Subcutaneous abdominal adipose tissue (tissue), 5 donors: ENCODE measurements around the gene RAD51D.
A peak's percentile ranks its signal among the peaks of the same experiment; 100 is the strongest.
"Not testable (repeated sequence)": the region's sequence is repeated elsewhere in the genome, so short reads cannot be mapped to it uniquely, and the experiment has no call there.

ENCODE experiments used
- H3K27ac ChIP-seq: one replicate; pipeline ENCODE4 v1.7.0; 2013; ENCODE audit warnings: low read depth, mild to moderate bottlenecking, inconsistent platforms, low read length, moderate library complexity
- H3K27me3 ChIP-seq, 5 donors: one replicate each; pipeline ENCODE4 v1.7.0; 2013; ENCODE audit warnings: low read length in 5 of 5, inconsistent platforms in 1 of 5; ENCODE audit not compliant: control insufficient read depth in 5 of 5, insufficient read depth in 4 of 5
- H3K36me3 ChIP-seq, 5 donors: one replicate each; pipeline ENCODE4 v1.7.0; 2013; ENCODE audit warnings: low read length in 5 of 5; ENCODE audit not compliant: control insufficient read depth in 5 of 5, insufficient read depth in 5 of 5
- H3K4me1 ChIP-seq, 5 donors: one replicate each; pipeline ENCODE4 v1.7.0; 2013; ENCODE audit warnings: low read length in 5 of 5, mild to moderate bottlenecking in 3 of 5, moderate library complexity in 1 of 5; ENCODE audit not compliant: control insufficient read depth in 5 of 5, insufficient read depth in 5 of 5
- H3K4me3 ChIP-seq, 5 donors: one replicate each; pipeline ENCODE4 v1.7.0; 2013; ENCODE audit warnings: low read length in 5 of 5, low read depth in 1 of 5
- H3K9ac ChIP-seq, 5 donors: one replicate each; pipeline ENCODE4 v1.7.0; 2013; ENCODE audit warnings: low read length in 5 of 5, mild to moderate bottlenecking in 4 of 5, moderate library complexity in 3 of 5
- H3K9me3 ChIP-seq, 5 donors: one replicate each; pipeline ENCODE4 v1.7.0; 2013; ENCODE audit warnings: low read length in 5 of 5; ENCODE audit not compliant: control insufficient read depth in 5 of 5
- donor health status: healthy.
- donor health status: healthy.
- donor health status: healthy.
- donor health status: healthy.
- donor health status: healthy.

The RAD51D gene

DNA sequence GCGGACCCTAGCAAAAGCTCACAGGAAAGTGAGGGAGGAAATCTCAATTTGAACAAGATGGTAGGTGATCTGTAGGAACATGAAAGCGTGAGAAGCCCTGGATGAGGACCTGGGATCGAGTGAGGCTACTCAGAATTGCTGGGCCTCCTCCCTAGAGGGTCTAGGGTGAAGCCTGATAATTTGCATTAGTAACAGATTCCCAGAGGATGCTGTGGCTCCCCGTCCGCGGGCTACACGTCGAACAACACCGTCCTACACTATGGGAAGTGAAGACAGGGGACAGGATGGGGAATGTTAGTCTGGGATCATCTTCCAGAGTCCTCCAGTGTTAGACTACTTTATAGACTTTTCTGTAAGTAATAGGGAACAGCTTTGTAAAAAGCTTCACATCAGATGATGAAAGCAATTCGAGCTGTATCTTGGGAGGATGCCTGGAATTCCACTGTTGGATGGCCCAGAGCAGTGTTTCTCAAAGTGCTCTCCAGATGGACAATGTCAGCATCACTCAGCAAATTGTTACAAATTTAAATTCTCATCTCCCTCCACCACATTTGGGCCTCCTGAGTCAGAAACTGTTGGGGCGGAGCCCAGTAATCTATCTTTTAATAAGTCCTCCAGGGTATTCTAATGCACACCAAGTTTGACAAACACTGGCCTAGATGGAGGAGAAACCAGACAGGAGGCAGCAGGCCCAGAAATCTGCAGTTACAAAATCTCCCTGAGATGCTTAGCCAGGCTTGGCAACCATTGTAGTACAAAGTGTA, 8.3 kb upstream of the RAD51D start:
- H3K9me3 ChIP-seq: no peaks in the 10 kb centered on the region
- H3K9ac ChIP-seq: no peak overlapping the region
- no peak overlapping the region for H3K4me3 ChIP-seq
- peaks cover 0 to 22% (median 20%) of the 10 kb centered on the region in 5 donors for H3K36me3 ChIP-seq
- H3K27me3 ChIP-seq: no peaks in the 10 kb centered on the region
- H3K4me1 ChIP-seq: peaks cover 3 to 20% (median 15%) of the 10 kb centered on the region in 5 donors
- no peak overlapping the region for H3K27ac ChIP-seq

DNA sequence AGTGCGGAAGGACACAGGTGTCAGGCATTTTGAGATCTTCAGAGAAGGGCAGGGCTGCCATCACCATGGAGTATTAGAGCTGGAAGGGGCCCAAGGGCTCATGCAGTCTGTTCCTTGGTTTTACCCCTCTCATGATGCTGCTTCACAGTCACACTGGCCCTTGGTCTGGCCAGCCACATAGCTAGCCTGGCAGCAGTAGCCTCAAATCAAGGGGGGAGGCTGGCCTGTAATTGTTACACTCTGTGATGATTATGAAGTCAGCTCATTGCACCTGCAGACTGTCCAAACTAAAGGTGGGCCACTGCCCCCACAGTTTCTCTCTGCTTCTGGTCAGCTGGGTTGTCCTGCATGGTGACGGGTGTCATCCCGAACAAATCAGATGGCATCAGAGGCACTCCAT, 1.7 kb upstream of the RAD51D start, which contains the start of gene FNDC8:
FNDC8 (plus strand) TSS at position 301 of the 400 bp plus-strand sequence; CDS start at position 380, 79 bp downstream.
- no peaks in the 10 kb centered on the region for H3K36me3 ChIP-seq
- no peak within 1 kb of the TSS for H3K9ac ChIP-seq
- no peaks in the 10 kb centered on the region for H3K27me3 ChIP-seq
- H3K4me1 ChIP-seq: peaks cover 3 to 23% (median 19%) of the 10 kb centered on the region in 5 donors
- no peak within 1 kb of the TSS for H3K27ac ChIP-seq
- no peak within 1 kb of the TSS for H3K4me3 ChIP-seq
- no peaks in the 10 kb centered on the region for H3K9me3 ChIP-seq

DNA sequence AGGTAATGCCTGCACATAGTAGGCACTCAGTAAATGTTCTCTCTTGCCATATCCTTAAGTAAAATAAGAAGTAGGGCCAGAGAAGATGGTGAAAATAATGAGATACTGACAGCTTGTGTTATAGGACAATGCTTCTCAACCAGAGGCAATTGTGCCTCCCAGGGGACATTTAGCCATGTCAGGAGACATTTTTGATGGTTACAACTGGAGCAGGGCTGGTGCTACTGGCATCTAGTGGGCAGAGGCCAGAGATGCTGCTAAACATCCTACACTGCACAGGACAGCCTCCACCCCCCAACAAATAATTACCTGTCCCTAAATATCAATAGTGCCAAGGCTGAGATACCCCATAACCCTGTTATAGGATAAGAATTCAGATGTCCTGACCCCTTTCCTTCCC, 1.7 kb downstream of the RAD51D start:
- peaks cover 0 to under 1% (median 0%) of the 10 kb centered on the region in 5 donors for H3K36me3 ChIP-seq
- no peaks in the 10 kb centered on the region for H3K9me3 ChIP-seq
- H3K27me3 ChIP-seq: no peaks in the 10 kb centered on the region
- H3K27ac ChIP-seq: no peak overlapping the region
- H3K4me3 ChIP-seq: no peak overlapping the region
- H3K4me1 ChIP-seq: peaks cover 3 to 27% (median 19%) of the 10 kb centered on the region in 5 donors
- H3K9ac ChIP-seq: no peak overlapping the region

DNA sequence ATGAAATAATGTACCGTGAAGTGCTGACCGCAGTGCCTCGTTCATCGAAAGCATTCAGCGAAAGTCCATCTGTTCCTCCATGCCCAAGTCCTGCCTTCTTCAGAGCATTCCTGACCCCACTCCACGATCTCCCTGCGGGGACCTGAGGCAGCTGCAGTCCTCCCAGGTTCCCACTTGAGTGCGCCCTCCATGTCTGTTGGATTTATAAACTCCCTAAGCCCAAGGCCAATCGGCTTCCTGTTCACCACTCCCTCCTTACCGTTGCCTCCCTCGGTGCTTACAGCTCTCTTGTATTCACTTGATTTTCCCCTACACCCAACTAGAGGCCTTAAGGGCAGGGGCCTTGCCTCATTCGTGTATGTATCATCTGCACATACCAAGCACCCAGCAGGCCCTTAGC, 2.8 kb downstream of the RAD51D start:
- Histone ChIP-seq H3K4me1 (peaks cover 3 to 27% (median 19%) of the 10 kb centered on the region in 5 donors), H3K27ac (no peak overlapping the region), H3K4me3 (no peak overlapping the region), H3K9me3 (no peaks in the 10 kb centered on the region), H3K9ac (peak overlapping the region in 1 of 5 donors; percentile 26), H3K27me3 (no peaks in the 10 kb centered on the region), H3K36me3 (peaks cover 0 to 3% (median 0%) of the 10 kb centered on the region in 5 donors)

DNA sequence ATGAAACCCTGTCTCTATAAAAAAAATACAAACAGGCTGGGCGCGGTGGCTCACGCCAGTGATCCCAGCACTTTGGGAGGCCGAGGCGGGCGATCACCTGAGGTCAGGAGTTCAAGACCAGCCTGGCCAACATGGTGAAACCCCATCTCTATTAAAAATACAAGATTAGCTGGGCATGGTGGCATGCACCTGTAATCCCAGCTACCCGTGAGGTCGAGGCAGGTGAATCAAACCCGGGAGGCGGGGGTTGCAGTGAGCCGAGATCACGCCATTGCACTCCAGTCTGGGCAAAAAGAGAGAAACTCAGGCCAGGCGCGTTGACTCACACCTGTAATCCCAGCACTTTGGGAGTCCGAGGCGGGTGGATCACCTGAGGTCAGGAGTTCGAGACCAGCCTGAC, 8.9 kb downstream of the RAD51D start:
- H3K9ac ChIP-seq, H3K27ac ChIP-seq, H3K4me3 ChIP-seq, H3K27me3 ChIP-seq, H3K4me1 ChIP-seq, H3K9me3 ChIP-seq: not testable (repeated sequence)
- H3K36me3 ChIP-seq: peaks cover 0 to 16% (median 15%) of the 10 kb centered on the region in 5 donors

DNA sequence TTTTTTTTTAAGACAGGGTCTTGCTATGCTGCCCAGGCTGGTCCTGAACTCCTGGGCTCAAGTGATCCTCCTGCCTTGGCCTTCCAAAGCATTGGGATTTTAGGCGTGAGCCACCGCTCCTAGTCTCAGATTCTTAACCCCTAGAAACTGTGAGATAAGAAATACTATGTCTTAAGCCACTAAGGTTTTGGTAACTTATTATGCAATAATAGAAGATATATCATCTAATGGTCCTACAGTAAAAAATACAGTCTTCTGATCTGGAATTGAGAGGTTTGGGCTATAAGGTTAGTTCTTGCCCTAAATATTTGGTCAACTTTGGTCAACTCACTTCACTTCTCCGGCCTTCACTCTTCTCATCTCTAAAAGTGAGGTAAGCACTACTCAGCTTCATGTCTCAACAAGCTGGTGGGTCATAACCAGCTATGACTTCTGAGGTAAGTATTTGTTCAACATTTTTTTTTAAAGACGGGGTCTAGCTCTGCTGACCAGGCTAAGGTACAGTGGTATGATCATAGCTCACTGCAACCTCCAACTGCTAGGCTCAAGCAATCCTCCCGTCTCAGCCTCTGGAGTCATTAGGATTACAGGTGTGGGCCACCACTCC, 14.7 kb downstream of the RAD51D start:
- no peaks in the 10 kb centered on the region for H3K4me1 ChIP-seq
- no peak overlapping the region for H3K9ac ChIP-seq

DNA sequence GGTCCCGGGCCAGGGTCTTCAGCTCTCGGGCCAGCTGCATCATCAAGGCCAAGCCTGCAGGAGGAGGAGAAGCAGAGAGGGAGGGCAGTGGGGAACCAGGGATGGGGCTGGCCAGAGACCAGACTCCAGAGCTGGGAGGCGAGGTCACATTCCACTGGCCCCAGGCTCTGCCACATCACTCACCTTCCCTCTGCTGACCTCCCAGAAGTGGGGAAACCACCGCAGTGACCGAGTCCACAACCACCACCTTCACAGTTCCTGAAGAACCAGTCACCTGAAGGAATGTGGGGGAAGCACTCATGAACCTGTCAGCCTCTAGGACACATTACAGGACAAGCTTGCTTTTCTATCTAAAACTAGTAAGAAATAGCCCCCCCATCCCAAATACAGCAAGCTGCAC, 16.4 kb downstream of the RAD51D start:
- no peak overlapping the region for H3K27ac ChIP-seq
- no peaks in the 10 kb centered on the region for H3K9me3 ChIP-seq
- no peaks in the 10 kb centered on the region for H3K27me3 ChIP-seq
- peaks cover 7 to 74% (median 59%) of the 10 kb centered on the region in 5 donors for H3K36me3 ChIP-seq
- H3K4me3 ChIP-seq: no peak overlapping the region
- H3K9ac ChIP-seq: no peak overlapping the region
- no peaks in the 10 kb centered on the region for H3K4me1 ChIP-seq

More for the DNA sequence above, 14.7 kb downstream of the RAD51D start:
- Histone ChIP-seq H3K36me3 (peaks cover 7 to 60% (median 49%) of the 10 kb centered on the region in 5 donors), H3K27ac (no peak overlapping the region), H3K27me3 (no peaks in the 10 kb centered on the region), H3K9me3 (no peaks in the 10 kb centered on the region), H3K4me3 (no peak overlapping the region)

DNA sequence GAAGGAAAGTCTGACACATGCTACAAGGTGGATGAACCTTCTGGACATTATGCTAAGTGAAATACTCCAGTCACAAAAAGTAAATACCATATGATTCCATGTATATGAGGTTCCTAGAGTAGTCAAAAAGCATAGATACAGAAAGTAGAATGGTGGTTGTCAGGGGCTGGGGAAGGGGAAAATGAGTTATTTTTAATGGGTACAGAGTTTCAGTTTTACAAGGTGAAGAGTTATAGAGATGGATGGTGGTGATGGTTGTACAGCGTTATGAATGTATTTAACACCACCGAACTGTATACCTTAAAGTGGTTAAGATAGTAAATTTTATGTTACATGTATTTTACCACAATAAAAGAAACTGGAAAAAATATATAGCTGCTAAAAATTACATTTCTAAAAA, 17.9 kb downstream of the RAD51D start:
- H3K9ac ChIP-seq: no peak overlapping the region
- H3K27me3 ChIP-seq: no peaks in the 10 kb centered on the region
- H3K4me3 ChIP-seq: no peak overlapping the region
- peaks cover 7 to 71% (median 59%) of the 10 kb centered on the region in 5 donors for H3K36me3 ChIP-seq
- no peak overlapping the region for H3K27ac ChIP-seq
- no peaks in the 10 kb centered on the region for H3K4me1 ChIP-seq
- no peaks in the 10 kb centered on the region for H3K9me3 ChIP-seq

DNA sequence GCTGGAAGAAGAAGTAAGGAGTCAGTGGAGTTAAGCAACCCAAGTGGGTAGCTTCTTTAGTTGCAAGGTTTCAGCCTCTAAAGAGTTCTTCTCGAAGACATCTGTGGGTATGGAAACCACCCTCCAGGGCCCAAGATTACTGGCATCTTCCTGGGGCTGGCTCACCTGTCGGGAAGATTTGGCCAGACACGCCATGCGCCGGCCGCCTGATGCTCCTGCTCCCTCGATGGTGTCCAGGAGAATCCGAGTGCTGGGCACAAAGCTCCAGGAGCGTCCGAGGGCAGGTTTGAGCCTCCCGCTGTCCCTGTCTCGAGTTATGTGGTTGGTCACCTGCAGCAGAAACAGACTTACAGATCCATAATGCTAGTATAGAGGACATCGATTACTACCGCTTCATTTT, 18.6 kb downstream of the RAD51D start:
- Histone ChIP-seq H3K4me1 (no peaks in the 10 kb centered on the region), H3K9ac (no peak overlapping the region), H3K27me3 (no peaks in the 10 kb centered on the region), H3K9me3 (no peaks in the 10 kb centered on the region), H3K27ac (no peak overlapping the region), H3K36me3 (peaks cover 7 to 64% (median 52%) of the 10 kb centered on the region in 5 donors), H3K4me3 (no peak overlapping the region)

DNA sequence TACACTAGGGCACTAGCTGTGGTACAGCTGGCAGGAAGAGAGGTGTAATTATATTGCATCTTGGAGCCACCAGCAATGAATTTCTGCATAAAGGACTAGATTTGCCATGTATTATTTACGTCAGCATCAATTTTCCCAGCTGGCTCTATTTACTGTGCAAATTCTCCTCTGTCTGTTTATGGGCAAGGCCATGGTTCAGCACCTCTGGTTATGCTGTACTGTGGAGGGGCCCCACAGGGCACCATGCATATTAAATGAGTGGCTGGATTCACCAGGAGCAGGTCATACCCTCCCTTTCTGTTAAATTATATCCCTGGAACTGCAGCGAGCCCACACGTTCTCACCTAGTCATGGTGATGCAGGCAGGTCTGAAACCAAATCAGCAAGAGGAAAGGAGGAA, 19.8 kb downstream of the RAD51D start:
- Histone ChIP-seq H3K36me3 (peaks cover 5 to 57% (median 43%) of the 10 kb centered on the region in 5 donors), H3K27me3 (no peaks in the 10 kb centered on the region), H3K9me3 (no peaks in the 10 kb centered on the region), H3K4me1 (peaks cover 0 to 1% (median 0%) of the 10 kb centered on the region in 5 donors), H3K9ac (no peak overlapping the region), H3K27ac (no peak overlapping the region), H3K4me3 (no peak overlapping the region)
